GM10266 (cell line): ENCODE measurements around the gene STXBP6.

Experiments
- DNase-seq: peaks from one replicate; pipeline ENCODE4 v3.0.0; 2012; ENCODE audit errors: extremely low spot score
- TF ChIP-seq, protein P1 (sequence below): IDR thresholded peaks from 2 replicates; pipeline ENCODE4 v1.5.1; 2012; ENCODE audit warnings: mild to moderate bottlenecking, low read depth; ENCODE audit not compliant: control insufficient read depth, insufficient read depth; ENCODE audit errors: missing control alignments

STXBP6 gene

DNA sequence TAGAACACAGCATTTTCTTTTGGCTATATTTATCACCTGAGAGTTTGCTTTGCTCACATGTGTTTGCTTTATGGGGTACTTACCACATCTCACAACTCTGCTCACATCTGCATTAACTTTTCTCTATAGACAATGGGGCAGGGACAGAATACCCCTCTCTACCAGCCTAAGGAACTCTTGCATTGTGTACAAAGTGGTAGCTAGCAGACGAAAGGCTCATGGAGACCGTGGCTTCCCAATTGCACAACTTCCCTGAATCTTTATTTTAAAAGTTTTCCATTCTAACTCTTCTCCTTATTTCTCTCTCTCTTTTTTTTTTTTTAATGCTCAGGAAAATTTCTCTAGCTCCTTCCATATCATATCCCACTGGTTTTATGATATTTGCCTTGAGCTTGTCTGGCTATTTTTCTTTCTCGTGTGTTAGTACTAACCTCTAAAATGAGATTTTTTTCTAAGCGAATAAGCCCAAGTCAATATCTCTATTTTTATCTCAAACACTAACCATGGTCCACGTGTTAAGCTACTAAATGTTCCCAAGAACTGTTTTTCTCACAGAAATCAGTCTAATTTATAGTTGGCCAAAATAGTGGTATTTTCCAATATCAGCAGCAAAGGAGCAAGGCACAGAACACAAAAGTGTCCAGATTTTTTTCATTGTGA lies 155.2 kb downstream of the STXBP6 start:
- DNase-seq = no peak
- TF ChIP-seq, protein P1, sequence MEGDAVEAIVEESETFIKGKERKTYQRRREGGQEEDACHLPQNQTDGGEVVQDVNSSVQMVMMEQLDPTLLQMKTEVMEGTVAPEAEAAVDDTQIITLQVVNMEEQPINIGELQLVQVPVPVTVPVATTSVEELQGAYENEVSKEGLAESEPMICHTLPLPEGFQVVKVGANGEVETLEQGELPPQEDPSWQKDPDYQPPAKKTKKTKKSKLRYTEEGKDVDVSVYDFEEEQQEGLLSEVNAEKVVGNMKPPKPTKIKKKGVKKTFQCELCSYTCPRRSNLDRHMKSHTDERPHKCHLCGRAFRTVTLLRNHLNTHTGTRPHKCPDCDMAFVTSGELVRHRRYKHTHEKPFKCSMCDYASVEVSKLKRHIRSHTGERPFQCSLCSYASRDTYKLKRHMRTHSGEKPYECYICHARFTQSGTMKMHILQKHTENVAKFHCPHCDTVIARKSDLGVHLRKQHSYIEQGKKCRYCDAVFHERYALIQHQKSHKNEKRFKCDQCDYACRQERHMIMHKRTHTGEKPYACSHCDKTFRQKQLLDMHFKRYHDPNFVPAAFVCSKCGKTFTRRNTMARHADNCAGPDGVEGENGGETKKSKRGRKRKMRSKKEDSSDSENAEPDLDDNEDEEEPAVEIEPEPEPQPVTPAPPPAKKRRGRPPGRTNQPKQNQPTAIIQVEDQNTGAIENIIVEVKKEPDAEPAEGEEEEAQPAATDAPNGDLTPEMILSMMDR = no peak

DNA sequence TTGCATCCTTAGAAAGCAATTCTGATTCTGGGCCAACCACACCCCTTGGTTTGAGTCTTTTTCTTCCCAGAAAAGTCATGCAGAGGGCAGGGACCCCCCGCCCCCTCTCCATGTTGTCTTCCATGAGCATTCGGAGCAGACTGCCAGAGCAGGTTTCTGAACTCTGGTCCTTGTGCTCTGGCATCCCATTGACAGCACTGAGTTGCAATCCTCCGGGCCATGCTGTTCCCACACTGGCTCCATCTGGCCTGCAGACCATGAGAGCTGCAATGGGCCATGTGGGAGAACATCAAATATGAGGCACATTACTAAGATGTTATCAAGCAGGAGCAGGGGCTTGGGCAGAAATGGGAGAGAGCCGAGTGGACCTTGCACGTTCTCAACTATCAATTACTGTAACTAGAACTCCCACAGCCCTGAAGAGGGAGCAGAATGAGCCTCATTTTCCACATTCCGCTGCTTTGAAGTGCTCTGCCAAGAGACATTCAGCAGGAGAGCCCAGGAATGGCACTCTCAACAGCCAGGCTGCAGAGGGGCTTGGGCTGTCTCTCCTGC lies 157.4 kb downstream of the STXBP6 start:
- no peak for DNase-seq

DNA sequence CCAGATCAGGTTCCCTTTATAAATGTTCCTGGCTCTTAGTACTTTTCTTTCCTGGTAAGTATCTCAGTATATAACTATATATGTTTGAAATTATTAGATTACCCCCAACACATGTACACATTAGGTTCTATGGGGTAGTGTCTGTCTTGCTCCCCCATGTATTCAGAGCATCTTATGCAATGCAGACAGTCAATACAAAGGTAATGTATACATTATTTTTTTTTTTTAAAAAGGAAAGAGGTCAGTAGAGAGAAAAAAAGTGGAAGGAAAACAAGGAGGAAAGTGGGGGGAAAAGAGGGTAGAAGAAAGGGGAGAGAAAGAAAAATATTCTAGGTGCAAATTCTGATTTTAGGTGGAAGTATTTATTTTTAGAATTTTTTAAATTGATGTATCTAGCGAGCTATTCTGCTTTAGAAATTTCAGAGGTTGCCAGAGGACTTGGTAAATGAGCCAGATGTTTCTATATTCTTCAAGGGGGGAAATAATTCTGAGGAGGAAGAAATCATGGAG lies 157.9 kb downstream of the STXBP6 start:
- DNase-seq = no peak
- TF ChIP-seq, protein P1 = no peak

More for the DNA sequence above, 157.4 kb downstream of the STXBP6 start:
- TF ChIP-seq, protein P1 = no peak

DNA sequence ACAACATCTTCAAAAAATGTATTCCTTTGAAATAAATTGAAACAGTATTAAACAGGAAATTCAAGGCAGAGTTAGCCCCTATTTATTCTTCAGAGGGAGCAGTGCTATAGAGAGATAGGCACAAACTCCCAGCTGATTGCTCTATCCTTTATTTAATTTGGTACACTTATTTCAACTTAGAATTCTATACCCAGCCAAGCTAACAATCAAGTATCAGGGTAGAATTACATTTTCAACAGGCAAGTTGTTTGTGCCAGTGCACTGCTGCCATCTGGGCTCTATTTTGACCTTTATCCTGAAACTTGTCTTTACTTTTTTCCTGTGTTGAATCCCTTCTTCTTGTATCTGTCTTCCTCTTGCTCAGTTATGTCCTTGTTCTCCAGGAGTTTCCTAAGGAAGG lies 159.2 kb downstream of the STXBP6 start:
- DNase-seq = no peak
- TF ChIP-seq, protein P1 = no peak

DNA sequence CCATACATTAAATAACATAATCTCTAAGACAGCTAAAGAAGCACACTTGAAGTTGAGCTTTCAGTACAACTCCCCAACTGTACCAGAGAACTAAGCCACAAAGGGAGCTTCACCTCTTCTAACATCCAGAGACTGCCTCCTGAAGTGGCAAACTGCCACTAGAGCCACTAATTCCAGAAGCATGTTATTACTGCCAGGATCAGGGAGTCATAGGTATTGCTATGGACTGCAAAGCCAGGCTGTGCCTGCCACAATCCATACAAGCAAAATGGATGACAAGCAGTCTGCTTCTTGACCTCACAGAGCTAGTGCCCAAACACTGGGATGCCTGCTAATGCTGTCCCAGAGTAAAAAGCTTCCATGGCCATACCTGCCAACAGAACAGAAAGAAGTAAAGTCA lies 160.1 kb downstream of the STXBP6 start:
- DNase-seq = no peak
- TF ChIP-seq, protein P1 = no peak

DNA sequence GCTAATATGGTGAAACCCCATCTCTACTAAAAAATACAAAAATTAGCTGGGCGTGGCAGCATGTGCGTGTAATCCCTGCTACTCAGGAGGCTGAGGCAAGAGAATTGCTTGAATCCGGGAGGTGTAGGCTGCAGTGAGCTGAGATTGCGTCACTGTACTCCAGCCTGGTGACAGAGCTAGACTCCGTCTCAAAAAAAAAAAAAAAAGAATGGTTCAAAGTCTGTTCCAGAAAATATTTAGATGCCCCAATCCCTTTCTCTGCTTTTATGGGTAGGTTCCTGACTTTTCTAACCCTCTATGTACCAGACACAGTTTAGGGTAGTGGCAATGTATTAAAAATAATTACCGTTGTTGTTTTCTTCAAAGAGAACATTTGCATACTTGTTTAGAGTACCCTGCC lies 161.4 kb downstream of the STXBP6 start:
- TF ChIP-seq, protein P1 = no peak
- no peak for DNase-seq

DNA sequence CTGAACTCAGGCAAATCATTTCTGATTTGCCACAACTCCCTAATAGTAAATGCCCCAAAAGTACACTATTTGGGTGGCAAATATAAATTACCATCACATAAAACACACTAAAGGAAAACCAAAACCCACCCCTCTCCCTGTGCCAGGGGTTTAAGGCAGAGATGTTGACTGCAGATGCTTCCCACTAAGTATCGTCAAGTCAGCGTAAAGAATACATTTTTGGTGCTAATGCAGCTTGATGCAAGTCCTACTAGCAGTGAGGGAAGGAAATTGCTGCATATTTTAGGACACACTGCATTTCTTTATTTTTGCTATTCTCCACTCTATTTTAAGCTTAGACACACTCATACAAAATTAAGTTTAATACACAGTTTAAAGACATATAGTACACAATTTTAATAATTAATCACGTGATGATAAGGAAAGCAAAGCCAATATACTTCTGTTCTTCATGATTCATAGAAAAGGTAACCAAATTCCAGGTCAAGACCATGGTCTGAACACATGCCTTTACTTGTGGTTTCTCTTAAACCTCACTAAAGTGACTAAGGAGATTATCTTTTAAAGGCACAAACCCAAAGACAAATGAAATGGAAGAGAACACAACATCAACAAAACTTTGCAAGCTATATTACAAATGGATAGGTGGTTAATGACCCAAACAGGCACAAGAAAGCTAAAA lies 162.2 kb downstream of the STXBP6 start:
- TF ChIP-seq, protein P1 = no peak
- no peak for DNase-seq
